Pancreas (tissue), 10 donors: ENCODE results near the gene PDE4B. TPM values are rescaled to one million over a fixed set of nuclear protein-coding genes. Genes with fewer than 3 reads are reported as not detected.

Experiments
- ATAC-seq, 4 donors: fragments of 200-7000 bp; cut with Tn5 transposase; one replicate each; pipeline versions ENCODE4 v1.8.0 to v1.9.1; 2020; ENCODE audit warnings: mild to moderate bottlenecking in 4 of 4, moderate library complexity in 4 of 4
- DNase-seq, 6 donors: peaks; one replicate each; pipeline ENCODE4 v3.0.0-alpha.2; 2020
- FAIRE-seq: peaks from 2 replicates; lab custom pipeline; 2012; peaks lifted over from hg19 to GRCh38; lab: Jason Lieb, UNC
- H3K27ac ChIP-seq, 4 donors: fragments of 200-600 bp; sonication (generic); 1 replicate in 3 of 4; 2 replicates in 1 of 4; pipeline versions ENCODE4 v1.5.0 to v1.8.0; 2020
- H3K27me3 ChIP-seq, 4 donors: fragments of 200-600 bp; one replicate each; pipeline ENCODE4 v1.8.0; 2021
- H3K36me3 ChIP-seq, 3 donors: fragments of 200-600 bp; sonication (generic) in 1 of 3; one replicate each; pipeline versions ENCODE4 v1.5.0 to v1.8.0; 2020 to 2021
- H3K4me1 ChIP-seq, 3 donors: fragments of 200-600 bp; one replicate each; pipeline ENCODE4 v1.8.0; 2021
- H3K4me3 ChIP-seq, 4 donors: fragments of 200-600 bp; sonication (generic) in 2 of 4; one replicate each; pipeline versions ENCODE4 v1.5.0 to v1.8.0; 2020 to 2021
- H3K9me3 ChIP-seq, 4 donors: fragments of 200-600 bp; one replicate each; pipeline ENCODE4 v1.8.0; 2021
- CTCF ChIP-seq, 4 donors: fragments of 200-600 bp; sonication (generic) in 3 of 4; IDR thresholded peaks; one replicate each; pipeline versions ENCODE4 v1.5.0 to v1.8.0; 2021; ENCODE audit warnings: antibody characterized with exemption in 4 of 4
- WGBS, 2 donors: extraction: QIAGEN DNeasy Blood & Tissue Kit; methylation state at CpG; one replicate each; pipeline ENCODE4 v1.1.7; 2013; 5-methylcytosine and 5-hydroxymethylcytosine counted together
- intact Hi-C, 3 donors: fragments of 100-400 bp; cut with DNase I; formaldehyde crosslinking; loops; one replicate each; pipeline versions ENCODE4 v1.11.1 to v1.14.2; 2022
- polyA plus RNA-seq, 2 donors: library from polyadenylated mRNA; stranded (reverse); fragments of 200-250 nt; gene quantifications; one replicate each; pipeline ENCODE4 v1.2.3, GENCODE V29; 2013
- total RNA-seq, 6 donors: library from RNA; stranded (reverse); fragmentation: NEBNext Ultra II Directional in 4 of 6; extraction: Animal tissue kit (Norgen Biotek cat#: 25700) in 4 of 6; gene quantifications; one replicate each; pipeline versions ENCODE4 v1.2.1 to v1.2.4, GENCODE V29; 2021 to 2023
- donor health status: healthy with polysubstance abuse.
- donor health status: DM: no; HTN: no; CAD: no; lungs with moderate emphysema.
- donor health status: DM: no; HTN: no; CAD: no.
- donor health status: control.
- donor health status: control.
- donor health status: Bipolar disorder and iron deficiency.
- donor health status: DM: yes; HTN: yes; CAD: no.
- donor health status: DM: no; HTN: no; CAD: no.
- donor health status: DM: no; HTN: no; CAD: no.
- donor health status: DM: yes; HTN: yes; CAD: no.

The PDE4B gene
- total and polyA plus RNA-seq, 8 donors, result 0.23 to 3.7 (median 0.92) TPM

- H3K27ac ChIP-seq, result no peak overlapping the region
- no peak overlapping the region for H3K4me3 ChIP-seq
- H3K27me3 ChIP-seq, result no peaks in the 10 kb centered on the region
- ATAC-seq (no peak), FAIRE-seq (no peak), DNase-seq (no peak)
- WGBS, 2 donors, result 50 to 65% methylated on average over 1 of the region's 1 CpG
- intact Hi-C loops, result no loop called here
- no peaks in the 10 kb centered on the region for H3K36me3 ChIP-seq
- H3K4me1 ChIP-seq, result no peaks in the 10 kb centered on the region
- no peaks in the 10 kb centered on the region for H3K9me3 ChIP-seq
- TF ChIP-seq CTCF (IDR thresholded peaks at IDR 0.05), result no peak
Measured at GRCh38 chr1:66386712-66387111, 594.0 kb downstream of the PDE4B start.

GRCh38 chr1:66388913-66389312, 596.2 kb downstream of the PDE4B start:
- 47 to 58% methylated on average over 2 of the region's 2 CpGs for WGBS, 2 donors
- intact Hi-C loops, result no loop called here

GRCh38 chr1:66393586-66394287, 601.0 kb downstream of the PDE4B start:
- no peaks in the 10 kb centered on the region for H3K36me3 ChIP-seq
- H3K4me1 ChIP-seq, result no peaks in the 10 kb centered on the region
- H3K27me3 ChIP-seq, result no peaks in the 10 kb centered on the region
- DNase-seq (no peak), ATAC-seq (no peak), FAIRE-seq (no peak)
- H3K27ac ChIP-seq, result no peak overlapping the region
- intact Hi-C loops, result no loop called here
- H3K4me3 ChIP-seq, result no peak overlapping the region
- no peak for TF ChIP-seq CTCF (IDR thresholded peaks at IDR 0.05)
- 83 to 92% methylated on average over 7 of the region's 7 CpGs for WGBS, 2 donors
- H3K9me3 ChIP-seq, result no peaks in the 10 kb centered on the region

More at GRCh38 chr1:66388913-66389312, 596.2 kb downstream of the PDE4B start:
- Histone ChIP-seq H3K4me1 (no peaks in the 10 kb centered on the region), H3K4me3 (no peak overlapping the region), H3K27ac (no peak overlapping the region), H3K27me3 (no peaks in the 10 kb centered on the region), H3K36me3 (no peaks in the 10 kb centered on the region), H3K9me3 (no peaks in the 10 kb centered on the region)
- DNase-seq (no peak), ATAC-seq (peak in 1 of 4 donors; percentile 22), FAIRE-seq (no peak)
- TF ChIP-seq CTCF (IDR thresholded peaks at IDR 0.05), result no peak

- WGBS, 2 donors, result 89 to 92% methylated on average over 5 of the region's 5 CpGs
- no peak for TF ChIP-seq CTCF (IDR thresholded peaks at IDR 0.05)
- no peaks in the 10 kb centered on the region for H3K27me3 ChIP-seq
- DNase-seq, result no peak
- H3K4me1 ChIP-seq, result no peaks in the 10 kb centered on the region
- intact Hi-C loops, result no loop called here
- H3K9me3 ChIP-seq, result no peaks in the 10 kb centered on the region
- ATAC-seq, result no peak
- FAIRE-seq, result no peak
- H3K36me3 ChIP-seq, result no peaks in the 10 kb centered on the region
- H3K4me3 ChIP-seq, result no peak overlapping the region
- no peak overlapping the region for H3K27ac ChIP-seq
Measured at GRCh38 chr1:66394603-66395002, 601.9 kb downstream of the PDE4B start.
